Measurements from ENCODE around the gene CALR3. TPM values are rescaled to one million over a fixed set of nuclear protein-coding genes. Genes with fewer than 3 reads are reported as not detected.

CALR3 gene
- total RNA-seq, 2 experiments from 2014 or later, result not detected

GRCh38 chr19:16459680-16460079, 36.3 kb downstream of the CALR3 start:
- DNase-seq (no peak), ATAC-seq (ENCODE audit: poor library complexity) (no peak)
- no peaks in the 10 kb centered on the region for H3K9me3 Mint-ChIP-seq
- H3K4me1 Mint-ChIP-seq (ENCODE audit: low read depth), result peaks cover 57% of the 10 kb centered on the region
- no peaks in the 10 kb centered on the region for H3K27me3 Mint-ChIP-seq
- peaks cover 10% of the 10 kb centered on the region for H3K36me3 Mint-ChIP-seq (ENCODE audit: low read depth)
- no peak overlapping the region for H3K4me3 Mint-ChIP-seq
- ChIA-PET POLR2A (no interaction called here), CTCF (no interaction called here)
- no peak overlapping the region for H3K27ac ChIP-seq (ENCODE audit: low read depth in 1 of 2, low read length in 2 of 2)
- H3K27me3 ChIP-seq (ENCODE audit: control insufficient read depth in 1 of 2, insufficient read depth in 2 of 2, low read length in 2 of 2), result no peaks in the 10 kb centered on the region
- H3K4me3 ChIP-seq (ENCODE audit: low read length), result no peak overlapping the region
- no peaks in the 10 kb centered on the region for H3K9me3 ChIP-seq (ENCODE audit: control insufficient read depth in 1 of 2, insufficient read depth in 1 of 2, low read length in 2 of 2)
- TF ChIP-seq CTCF (IDR thresholded peaks at IDR 0.05), result no peak
- no peak overlapping the region for H3K27ac Mint-ChIP-seq
- intact Hi-C loops (cut with DNase I, micrococcal nuclease), result no loop called here
- peaks cover 60% of the 10 kb centered on the region for H3K4me1 ChIP-seq (ENCODE audit: insufficient read depth, low read length)
- H3K36me3 ChIP-seq (ENCODE audit: insufficient read depth, low read length), result peaks cover 7% of the 10 kb centered on the region

GRCh38 chr19:16458391-16459341, 37.3 kb downstream of the CALR3 start:
- peaks cover 7% of the 10 kb centered on the region for H3K36me3 ChIP-seq (ENCODE audit: insufficient read depth, low read length)
- H3K4me1 ChIP-seq (ENCODE audit: insufficient read depth, low read length), result peaks cover 50% of the 10 kb centered on the region
- no peaks in the 10 kb centered on the region for H3K27me3 ChIP-seq (ENCODE audit: control insufficient read depth in 1 of 2, insufficient read depth in 2 of 2, low read length in 2 of 2)
- ChIA-PET CTCF (no interaction called here), POLR2A (no interaction called here)
- TF ChIP-seq CTCF (IDR thresholded peaks at IDR 0.05), result no peak
- Mint-ChIP-seq H3K27me3 (no peaks in the 10 kb centered on the region), H3K27ac (no peak overlapping the region), H3K4me3 (no peak overlapping the region), H3K9me3 (no peaks in the 10 kb centered on the region), H3K4me1 (ENCODE audit: low read depth) (peaks cover 53% of the 10 kb centered on the region), H3K36me3 (ENCODE audit: low read depth) (peaks cover 2% of the 10 kb centered on the region)
- no peak for ATAC-seq (ENCODE audit: poor library complexity)
- H3K4me3 ChIP-seq (ENCODE audit: low read length), result no peak overlapping the region
- H3K27ac ChIP-seq (ENCODE audit: low read depth in 1 of 2, low read length in 2 of 2), result no peak overlapping the region
- intact Hi-C loops (cut with DNase I, micrococcal nuclease), result no loop called here
- DNase-seq, result no peak
- no peaks in the 10 kb centered on the region for H3K9me3 ChIP-seq (ENCODE audit: control insufficient read depth in 1 of 2, insufficient read depth in 1 of 2, low read length in 2 of 2)

GRCh38 chr19:16457954-16458331, 38.0 kb downstream of the CALR3 start:
- no peaks in the 10 kb centered on the region for H3K27me3 ChIP-seq (ENCODE audit: control insufficient read depth in 1 of 2, insufficient read depth in 2 of 2, low read length in 2 of 2)
- H3K27me3 Mint-ChIP-seq, result no peaks in the 10 kb centered on the region
- no peak for TF ChIP-seq CTCF (IDR thresholded peaks at IDR 0.05)
- ChIA-PET CTCF (no interaction called here), POLR2A (no interaction called here)
- H3K4me1 ChIP-seq (ENCODE audit: insufficient read depth, low read length), result peaks cover 44% of the 10 kb centered on the region
- DNase-seq (no peak), ATAC-seq (ENCODE audit: poor library complexity) (no peak)
- H3K9me3 ChIP-seq (ENCODE audit: control insufficient read depth in 1 of 2, insufficient read depth in 1 of 2, low read length in 2 of 2), result no peaks in the 10 kb centered on the region
- no peaks in the 10 kb centered on the region for H3K36me3 Mint-ChIP-seq (ENCODE audit: low read depth)
- peaks cover 46% of the 10 kb centered on the region for H3K4me1 Mint-ChIP-seq (ENCODE audit: low read depth)
- H3K4me3 ChIP-seq (ENCODE audit: low read length), result no peak overlapping the region
- H3K36me3 ChIP-seq (ENCODE audit: insufficient read depth, low read length), result peaks cover 7% of the 10 kb centered on the region
- H3K27ac ChIP-seq (ENCODE audit: low read depth in 1 of 2, low read length in 2 of 2), result no peak overlapping the region
- intact Hi-C loops (cut with DNase I, micrococcal nuclease), result no loop called here
- H3K4me3 Mint-ChIP-seq, result no peak overlapping the region
- no peak overlapping the region for H3K27ac Mint-ChIP-seq
- no peaks in the 10 kb centered on the region for H3K9me3 Mint-ChIP-seq

Data from CD4-positive, alpha-beta T cell (primary cell).